AG10803 (cell line): ENCODE data around the gene MAPT.

Source experiments
- DNase-seq: peaks from one replicate; pipeline ENCODE4 v3.0.0; 2010; ENCODE audit warnings: low read depth
- H3K4me3 ChIP-seq: 2 replicates; pipeline ENCODE4 v1.5.1; 2011; ENCODE audit warnings: mild to moderate bottlenecking, low read length, control low read depth
- CTCF ChIP-seq: conservative IDR thresholded peaks from 2 replicates; pipeline ENCODE4 v1.5.1; 2011; ENCODE audit warnings: mild to moderate bottlenecking, low read length, control low read depth, inconsistent platforms

MAPT gene

GRCh38 chr17:45847747-45848146 lies 46.6 kb upstream of the MAPT start:
- H3K4me3 ChIP-seq = no peak overlapping the region
- DNase-seq = no peak
- TF ChIP-seq CTCF = no peak

- DNase-seq = no peak
- no peak overlapping the region for H3K4me3 ChIP-seq
- no peak for TF ChIP-seq CTCF
These were observed 45.9 kb upstream of the MAPT start for GRCh38 chr17:45848405-45848804.

- DNase-seq = no peak
- no peak overlapping the region for H3K4me3 ChIP-seq
- no peak for TF ChIP-seq CTCF
These were observed 45.4 kb upstream of the MAPT start for GRCh38 chr17:45848868-45849535.

GRCh38 chr17:45849536-45849990 lies 44.8 kb upstream of the MAPT start:
- no peak for DNase-seq
- TF ChIP-seq CTCF = no peak
- no peak overlapping the region for H3K4me3 ChIP-seq

GRCh38 chr17:45850011-45850410 lies 44.3 kb upstream of the MAPT start:
- H3K4me3 ChIP-seq = no peak overlapping the region
- no peak for DNase-seq
- TF ChIP-seq CTCF = no peak

- TF ChIP-seq CTCF = no peak
- no peak for DNase-seq
- H3K4me3 ChIP-seq = no peak overlapping the region
These were observed 43.9 kb upstream of the MAPT start for GRCh38 chr17:45850468-45850867.

GRCh38 chr17:45851022-45851421 lies 43.3 kb upstream of the MAPT start:
- TF ChIP-seq CTCF = no peak
- DNase-seq = no peak
- no peak overlapping the region for H3K4me3 ChIP-seq
